Renal cortical epithelial cell (primary cell): ENCODE measurements around the gene TPK1. TPM values are rescaled to one million over a fixed set of nuclear protein-coding genes. Genes with fewer than 3 reads are reported as not detected.

Experiments
- DNase-seq: peaks from one replicate; pipeline ENCODE4 v3.0.0-alpha.2; 2011; ENCODE audit warnings: low read depth
- total RNA-seq: library from RNA; depleted of rRNA; stranded (reverse); fragments of >200 nt; gene quantifications from 2 replicates; pipeline ENCODE4 v1.2.3, GENCODE V29; 2014

Gene TPK1
- total RNA-seq, 1 donor from 2014 or later, result 11.0 TPM

GRCh38 chr7:144410441-144410840 is 425.4 kb downstream of the TPK1 start:
- no peak for DNase-seq

- DNase-seq, result no peak
Measured at GRCh38 chr7:144408121-144408520, 427.7 kb downstream of the TPK1 start.

- DNase-seq, result no peak
Measured at GRCh38 chr7:144407266-144407931, 428.5 kb downstream of the TPK1 start.

- no peak for DNase-seq
Measured at GRCh38 chr7:144404946-144405345, 430.9 kb downstream of the TPK1 start.

- no peak for DNase-seq
Measured at GRCh38 chr7:144403649-144404061, 432.2 kb downstream of the TPK1 start, which contains the start of gene NOBOX. TSS of gene NOBOX (minus strand) at chr7:144403693.

- DNase-seq, result no peak
Measured at GRCh38 chr7:144403102-144403501, 432.8 kb downstream of the TPK1 start.
